Tongue (tissue), 2 donors: ENCODE results near the gene RUNX2. TPM values are rescaled to one million over a fixed set of nuclear protein-coding genes. Genes with fewer than 3 reads are reported as not detected.

Experiments used
- DNase-seq: peaks from one replicate; pipeline ENCODE4 v3.0.0-alpha.2; 2015
- total RNA-seq: library from RNA; depleted of rRNA; stranded (reverse); fragments of >200 nt; gene quantifications from one replicate; pipeline ENCODE4 v1.2.3, GENCODE V29; 2014

Gene RUNX2
- total RNA-seq, 1 donor from 2014 or later: 1.7 TPM

DNA sequence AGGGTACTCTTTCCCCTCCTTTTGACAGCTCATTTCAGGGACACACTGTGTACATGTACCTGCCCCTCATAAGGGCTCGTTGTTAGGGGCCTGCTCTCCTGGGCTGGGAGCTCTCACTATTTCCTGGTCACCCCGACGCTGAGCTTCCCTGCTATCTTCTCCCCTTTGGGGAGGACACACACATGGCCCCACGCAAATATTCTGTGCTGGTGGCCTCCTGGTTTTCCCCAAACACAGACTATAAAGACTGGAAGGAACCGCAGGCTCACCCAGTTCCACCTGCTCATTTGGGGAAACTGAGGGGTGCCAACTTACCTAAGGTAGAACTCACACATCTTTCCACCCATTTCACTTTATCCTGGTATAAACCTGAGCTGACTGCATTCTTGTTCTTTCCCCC is 351.0 kb downstream of the RUNX2 start:
- DNase-seq: no peak

DNA sequence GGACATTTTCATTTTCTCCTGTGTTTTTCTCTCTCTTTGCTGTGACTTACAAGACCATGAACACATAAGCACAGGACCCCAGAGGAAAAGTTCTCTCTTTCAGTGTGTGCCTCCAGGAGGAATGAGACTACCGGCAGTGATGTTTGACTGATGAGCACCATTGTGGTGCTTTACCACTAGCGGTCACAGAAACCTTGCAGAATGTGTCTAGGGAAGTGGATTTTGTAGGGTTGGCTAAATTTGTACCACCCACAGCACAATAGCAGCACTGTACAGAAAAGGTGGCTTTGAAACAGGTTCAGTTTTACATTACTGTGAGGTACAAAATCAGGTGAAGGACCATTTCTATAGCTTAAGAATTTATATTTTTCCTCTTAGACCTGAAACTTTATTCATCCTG is 351.5 kb downstream of the RUNX2 start:
- no peak for DNase-seq

DNA sequence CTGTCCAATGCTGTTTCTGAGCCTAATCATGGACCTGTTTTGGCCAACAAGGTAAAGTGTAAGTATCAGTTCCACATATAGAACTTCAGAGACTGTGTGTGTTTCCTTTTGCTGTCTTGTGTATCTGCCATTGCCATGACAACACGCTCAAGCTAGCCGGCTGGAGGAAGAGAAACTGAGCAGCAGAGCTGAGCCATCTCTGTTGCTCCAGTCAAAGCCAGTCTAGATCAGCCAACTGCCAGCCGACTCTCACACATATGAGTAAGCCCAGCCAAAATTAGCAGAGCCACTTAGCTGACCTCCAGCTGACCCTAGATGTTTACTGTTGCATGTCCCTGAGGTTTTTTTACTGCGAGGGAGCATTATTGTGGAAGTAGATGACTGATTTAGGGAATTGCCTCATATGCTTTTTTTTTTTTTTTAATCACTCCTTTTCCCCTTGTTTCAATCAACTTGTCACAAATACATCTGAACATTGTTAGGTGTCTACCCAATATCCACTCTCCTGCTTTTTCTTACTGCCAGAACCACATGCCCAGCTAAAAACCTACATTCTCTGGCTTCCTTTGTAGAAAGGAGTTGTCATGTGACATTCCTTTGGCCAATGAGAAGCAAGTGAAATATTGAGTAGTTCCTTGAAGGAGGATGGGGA is 353.9 kb downstream of the RUNX2 start:
- no peak for DNase-seq

DNA sequence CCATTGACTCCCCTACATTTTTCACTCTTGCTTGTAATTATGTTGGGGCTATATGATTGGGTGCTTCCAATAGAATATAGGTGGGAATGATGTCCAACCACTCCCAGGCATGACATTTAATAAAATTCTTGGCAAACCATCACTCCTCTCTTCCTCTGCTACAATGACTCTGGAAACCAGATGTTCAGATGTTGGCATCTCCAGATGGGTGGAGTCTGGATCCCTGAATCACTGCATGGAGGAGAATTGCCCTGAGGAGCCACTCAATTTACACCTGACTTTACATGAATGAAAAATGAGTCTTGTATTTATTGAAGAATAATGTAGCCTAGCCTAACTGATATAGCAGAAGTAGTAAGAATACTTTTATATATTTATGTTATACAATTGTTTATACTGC is 356.3 kb downstream of the RUNX2 start:
- DNase-seq: no peak

DNA sequence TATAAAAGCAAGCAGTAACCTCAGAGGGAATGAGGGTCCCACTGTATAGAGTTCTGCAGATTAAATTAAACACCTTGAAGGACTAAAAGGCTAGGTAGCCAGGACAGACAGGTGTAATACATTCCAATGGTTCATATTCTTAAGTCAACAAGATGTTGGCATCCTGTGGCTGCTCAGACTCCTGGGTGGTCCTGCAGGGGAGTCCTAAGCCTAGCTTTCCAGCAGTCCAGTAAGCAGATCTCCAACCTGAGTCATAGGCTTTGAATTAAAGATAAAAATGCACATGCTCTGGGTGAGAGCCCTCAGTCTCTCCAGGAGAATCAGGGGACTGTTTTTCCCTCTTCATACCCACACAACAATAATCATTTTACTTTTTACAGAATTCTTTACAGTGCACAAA is 356.9 kb downstream of the RUNX2 start:
- no peak for DNase-seq

DNA sequence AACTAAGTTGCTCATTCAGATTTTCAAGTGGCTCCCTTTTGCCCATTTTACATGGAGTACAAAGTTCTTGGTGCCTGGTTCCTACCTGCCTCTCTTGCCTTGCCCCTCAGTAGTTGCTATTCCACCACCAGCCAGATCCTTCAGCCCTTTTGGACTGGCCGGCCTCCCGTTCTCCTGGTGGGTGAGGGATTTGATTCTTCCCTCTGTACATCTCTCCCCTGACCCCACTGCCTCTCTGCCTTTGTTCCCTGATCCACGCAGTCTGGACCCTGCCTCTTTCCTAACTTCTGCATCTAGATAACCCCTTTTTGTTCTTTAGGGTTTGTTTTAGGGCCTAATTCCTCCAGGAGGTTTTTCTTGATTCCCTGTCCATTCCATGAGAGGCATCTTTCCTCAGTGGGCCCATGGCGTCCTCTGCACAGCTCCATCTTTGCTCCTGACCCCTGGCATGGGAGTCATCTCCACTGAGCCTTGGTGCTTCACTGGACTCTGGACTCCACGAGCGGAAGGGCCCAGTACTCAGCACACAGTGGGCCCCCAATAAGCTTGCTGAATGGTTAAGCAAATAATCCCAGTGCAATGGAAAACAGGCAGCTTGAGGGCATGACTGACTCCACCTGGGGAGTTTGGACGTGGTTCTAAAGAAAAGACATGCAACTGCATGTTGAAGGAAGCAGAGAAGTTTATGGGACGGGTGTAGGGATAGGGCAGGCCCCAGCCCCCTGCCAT is 358.9 kb downstream of the RUNX2 start:
- no peak for DNase-seq

DNA sequence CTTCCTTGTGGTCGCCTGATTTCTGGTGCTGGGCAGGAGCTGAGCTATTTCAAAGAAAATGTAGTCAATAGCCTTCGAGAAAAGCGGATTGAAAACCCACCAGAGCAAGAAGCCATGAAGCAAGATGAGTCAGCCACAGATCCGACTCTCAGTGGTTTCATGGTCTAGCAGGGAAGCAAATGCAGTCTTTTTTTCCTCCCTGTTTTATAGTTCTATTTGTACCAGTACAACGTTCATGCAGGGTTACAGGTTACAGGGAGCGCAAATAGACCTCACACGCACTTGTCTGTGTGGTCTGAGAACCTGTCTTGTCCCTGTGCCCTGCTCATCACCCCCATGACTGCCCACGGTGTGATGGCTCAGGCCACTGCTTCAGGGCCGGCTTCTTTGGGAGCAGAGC is 359.4 kb downstream of the RUNX2 start:
- no peak for DNase-seq

DNA sequence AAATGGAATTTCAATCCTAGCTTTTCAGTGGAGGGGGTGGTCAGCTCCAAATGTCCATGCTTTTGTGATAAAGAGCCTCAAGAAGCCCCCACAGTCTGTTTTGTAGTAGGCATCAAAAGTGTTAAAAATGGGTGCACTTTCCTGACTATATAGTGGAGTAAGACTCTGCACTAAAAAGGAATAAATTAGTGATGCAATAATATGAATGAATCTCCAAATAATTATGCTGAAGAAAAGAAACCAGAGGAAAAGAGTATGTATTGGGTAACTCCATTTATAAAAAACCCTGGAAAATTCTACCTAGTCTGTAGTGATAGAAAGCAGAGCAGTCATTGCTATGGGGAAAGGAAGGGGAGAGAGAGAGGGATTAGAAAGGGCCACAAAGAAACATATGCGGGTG is 360.1 kb downstream of the RUNX2 start:
- DNase-seq: no peak

DNA sequence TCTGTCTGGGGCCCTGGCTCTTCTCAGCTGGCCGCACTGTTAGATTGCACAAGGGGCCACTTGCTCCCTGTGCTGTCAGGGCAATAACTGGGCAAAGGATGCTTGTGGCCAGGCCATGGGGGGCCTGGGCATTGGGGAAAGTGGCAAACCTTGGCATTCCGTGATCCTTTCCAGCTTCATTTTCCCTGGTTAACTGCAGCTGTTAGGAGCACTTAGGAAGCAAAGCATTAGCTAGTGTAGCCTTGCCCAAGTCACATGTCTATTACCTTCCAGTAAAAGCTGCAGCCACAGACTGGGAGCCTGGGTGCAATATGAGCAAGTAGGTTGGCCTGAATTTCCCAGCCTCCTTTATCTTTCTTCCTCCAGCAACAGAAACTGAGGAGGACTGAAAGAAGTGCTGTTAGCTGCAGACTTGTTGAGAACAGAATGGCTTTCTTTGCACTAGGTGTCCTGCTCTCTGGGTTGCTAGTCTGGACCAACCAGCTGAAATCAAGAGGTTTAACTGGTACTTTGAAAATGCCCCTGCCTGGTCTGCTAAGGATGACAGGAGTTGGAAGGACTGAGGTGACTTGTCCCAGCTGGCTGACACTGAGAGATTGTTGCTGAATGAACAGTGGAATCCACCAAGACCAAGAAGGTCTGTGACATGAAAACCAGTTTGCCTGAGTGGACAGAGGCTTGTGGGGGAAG is 361.9 kb downstream of the RUNX2 start:
- no peak for DNase-seq

DNA sequence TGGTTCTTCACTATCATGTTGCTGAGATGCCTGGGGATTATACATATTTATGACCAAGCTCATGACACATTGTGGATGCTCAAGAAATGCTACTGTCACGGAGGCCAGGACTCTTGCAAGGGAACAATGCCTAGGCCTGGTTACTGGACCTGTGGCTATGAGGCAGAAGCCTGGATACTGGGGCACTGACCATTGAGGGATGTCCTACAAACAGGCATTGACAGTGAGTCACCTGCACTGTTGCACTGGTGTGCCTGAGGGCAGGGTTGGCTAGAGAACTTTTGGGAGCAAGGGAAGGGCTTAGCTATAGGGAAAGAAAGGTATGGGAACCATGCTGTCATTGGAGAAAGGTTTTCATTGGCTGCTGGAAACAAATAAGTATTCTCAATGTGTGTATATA is 362.7 kb downstream of the RUNX2 start:
- no peak for DNase-seq

DNA sequence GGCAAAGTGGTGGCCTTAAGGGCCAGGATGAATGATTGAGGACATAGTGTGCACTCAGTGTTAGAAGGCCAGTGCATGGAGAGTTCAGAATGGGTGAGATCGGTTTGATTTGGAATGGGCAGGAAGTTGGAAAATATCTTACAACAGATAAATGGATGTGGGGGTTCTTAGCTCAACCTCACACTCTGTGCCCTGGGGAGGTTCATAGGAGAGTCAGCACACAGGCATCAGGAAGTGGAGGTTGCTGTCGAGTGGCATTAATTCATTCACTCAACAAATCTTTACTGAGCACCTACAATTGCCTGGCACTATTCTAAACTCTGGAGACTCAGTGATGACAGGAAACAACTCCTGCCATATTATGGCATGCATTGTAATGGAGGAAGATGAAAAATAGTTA is 363.3 kb downstream of the RUNX2 start:
- DNase-seq: no peak

DNA sequence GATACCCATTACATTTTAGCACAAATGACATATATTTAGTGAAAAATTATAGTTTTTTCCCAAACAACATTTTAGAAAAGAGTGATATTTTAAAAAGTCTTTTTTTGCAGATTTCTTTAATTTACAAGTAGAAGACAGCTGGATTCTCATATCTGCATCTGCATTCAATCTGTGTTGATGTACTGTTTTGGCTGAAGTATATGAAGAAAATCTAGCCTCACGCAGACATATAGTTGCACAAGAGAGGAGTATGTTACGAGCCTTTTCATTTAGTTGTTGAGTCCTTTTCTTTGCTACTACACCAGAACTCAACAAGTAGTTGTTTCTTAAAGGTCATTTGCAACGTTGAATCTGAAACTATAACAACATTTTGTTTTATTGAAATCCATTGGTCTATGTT is 363.9 kb downstream of the RUNX2 start:
- no peak for DNase-seq

DNA sequence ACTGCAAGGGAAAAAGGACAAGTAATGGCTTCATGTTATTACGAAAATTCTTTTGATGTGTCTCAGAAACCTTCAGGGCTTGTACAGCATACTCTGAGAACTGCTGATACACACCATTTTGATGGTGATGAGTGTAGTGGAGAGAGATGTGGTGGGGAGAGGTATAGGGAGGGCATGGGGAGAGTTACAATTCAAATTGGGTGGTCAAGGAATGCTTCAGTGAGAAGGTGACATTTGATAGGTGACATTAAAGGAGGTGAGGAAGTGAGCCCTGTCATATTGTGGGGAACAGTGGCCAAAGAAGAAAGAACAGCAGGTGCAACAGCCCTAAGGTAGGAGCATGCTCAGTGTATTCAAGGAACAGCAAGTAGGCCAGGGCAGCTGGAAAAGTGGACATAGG is 368.6 kb downstream of the RUNX2 start:
- DNase-seq: no peak

DNA sequence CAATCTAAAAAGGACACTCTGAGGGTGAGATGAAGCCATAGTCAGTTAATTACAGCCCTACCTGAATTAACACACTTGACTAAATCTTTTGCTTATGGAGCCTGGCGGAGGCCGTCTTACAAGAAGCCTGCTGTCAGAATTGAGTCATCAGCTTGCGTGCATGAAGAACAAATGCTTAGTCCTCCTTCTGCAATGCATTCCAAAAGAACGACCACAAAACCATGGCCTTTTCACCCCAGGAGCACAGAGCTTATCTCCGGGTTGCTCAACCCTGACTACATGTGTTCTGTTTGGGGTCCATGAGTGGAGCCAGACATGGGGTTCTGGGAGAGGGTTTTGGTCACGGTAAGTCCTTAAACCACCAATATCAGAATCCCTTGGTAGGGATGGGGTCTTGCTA is 369.5 kb downstream of the RUNX2 start:
- DNase-seq: no peak

DNA sequence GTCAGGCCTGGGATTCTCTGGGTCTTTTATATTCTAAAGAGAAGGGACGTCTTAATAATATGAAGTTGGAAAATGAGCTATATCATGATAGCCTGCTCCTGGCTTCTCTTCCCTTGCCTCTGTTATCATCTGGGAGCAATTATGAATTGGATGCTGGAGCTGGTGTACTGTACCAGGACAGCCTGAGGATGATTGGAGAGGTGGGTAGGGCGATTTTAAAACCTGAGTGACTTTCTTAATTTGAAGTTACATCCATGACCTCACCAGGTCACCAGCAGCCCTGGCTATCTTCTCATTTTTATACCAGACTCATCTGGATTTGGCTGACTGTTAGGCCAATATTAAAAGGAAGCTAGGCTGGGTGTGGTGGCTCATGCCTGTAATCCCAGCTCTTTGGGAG is 369.9 kb downstream of the RUNX2 start:
- no peak for DNase-seq

DNA sequence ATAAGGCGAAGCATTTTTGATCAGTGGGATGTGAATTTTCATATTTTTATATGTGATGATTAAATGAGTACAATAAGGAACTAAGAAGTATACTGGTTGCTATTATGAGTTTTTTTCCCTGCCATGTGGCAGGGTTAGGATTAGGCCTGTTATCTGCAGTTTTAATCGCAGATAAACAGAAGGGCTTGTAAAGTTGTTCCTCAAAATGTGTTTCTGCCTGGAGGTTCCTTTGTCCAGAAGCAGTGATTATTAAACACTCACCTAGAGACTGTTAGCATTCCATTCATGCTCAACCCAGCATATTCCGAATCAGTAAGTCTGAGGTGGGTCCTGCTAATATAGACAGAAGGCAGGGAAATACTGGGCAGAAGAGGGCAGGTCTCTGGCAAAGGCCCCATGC is 371.5 kb downstream of the RUNX2 start:
- no peak for DNase-seq

DNA sequence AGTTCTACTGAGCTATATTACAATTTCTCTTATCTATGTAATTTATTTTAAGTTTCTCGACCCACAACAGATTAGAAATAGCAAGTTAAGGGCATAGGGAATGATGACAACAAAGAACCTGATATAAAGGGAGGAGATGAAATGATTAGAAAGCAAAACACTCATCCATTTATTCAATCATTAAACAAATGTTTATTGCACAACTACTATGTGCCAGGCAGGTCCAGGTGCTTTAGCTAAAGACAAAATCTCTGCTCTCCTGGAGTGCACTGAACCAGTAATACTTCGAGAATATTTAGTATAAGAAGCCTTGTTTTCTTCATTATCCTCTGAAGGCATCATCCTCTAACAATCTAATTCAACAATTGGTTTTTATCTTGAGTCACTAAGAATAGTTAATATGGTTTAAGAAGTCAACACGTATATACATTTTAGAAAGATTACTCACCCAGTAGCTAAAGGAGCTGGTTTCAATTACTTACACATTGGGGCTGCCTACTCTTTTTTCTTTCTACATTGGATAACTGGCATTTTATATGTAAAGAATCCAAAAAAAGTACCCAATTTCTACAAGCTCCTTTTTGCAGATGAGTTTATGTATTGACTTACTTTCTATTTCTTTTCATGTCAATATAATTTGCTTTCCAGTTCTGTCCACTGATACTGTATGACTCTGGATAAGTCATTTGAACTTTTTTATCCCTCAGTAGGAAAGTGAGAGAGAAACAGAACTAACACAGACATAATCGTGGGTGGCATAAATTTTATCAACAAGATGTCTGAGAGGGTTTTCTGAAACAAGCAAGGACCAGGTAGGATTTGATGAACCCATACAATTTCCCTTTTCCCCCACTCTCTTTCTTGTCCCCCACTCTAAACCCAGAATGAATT is 375.0 kb downstream of the RUNX2 start:
- DNase-seq: no peak

DNA sequence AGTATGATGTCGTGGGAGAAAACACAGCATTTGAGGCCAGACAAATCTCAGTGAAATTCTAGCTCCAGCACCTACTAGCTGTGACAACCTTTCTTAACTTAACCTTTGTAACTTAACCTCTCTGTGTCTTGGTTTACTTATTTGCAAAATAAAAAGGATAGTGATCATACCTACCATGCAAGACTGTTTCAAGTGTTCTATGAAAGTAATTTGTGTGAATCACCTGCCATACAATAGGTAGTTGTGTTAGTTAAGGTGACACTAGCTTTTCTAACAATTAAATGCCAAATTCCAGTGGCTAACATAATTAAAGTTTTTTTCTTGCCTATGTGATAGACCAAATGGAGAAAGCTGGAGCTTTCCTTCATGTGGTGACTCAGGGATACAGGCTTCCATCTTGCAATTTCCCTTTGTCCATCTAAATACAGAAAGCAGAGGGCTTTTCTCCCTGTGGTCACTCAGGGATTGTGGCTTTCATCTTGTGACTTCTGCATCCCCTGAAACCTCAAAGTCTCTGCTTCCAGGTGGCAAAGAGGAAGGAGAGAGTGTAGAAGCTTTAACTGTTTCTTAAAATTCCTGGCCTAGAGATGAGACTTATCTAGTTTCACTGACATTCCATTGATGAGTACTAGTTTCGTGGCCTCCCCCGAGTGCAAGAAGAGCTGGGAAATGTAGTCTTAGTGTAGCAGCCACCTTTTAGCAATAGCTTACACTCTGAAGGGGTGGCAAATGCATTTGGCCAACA is 376.1 kb downstream of the RUNX2 start:
- DNase-seq: no peak

DNA sequence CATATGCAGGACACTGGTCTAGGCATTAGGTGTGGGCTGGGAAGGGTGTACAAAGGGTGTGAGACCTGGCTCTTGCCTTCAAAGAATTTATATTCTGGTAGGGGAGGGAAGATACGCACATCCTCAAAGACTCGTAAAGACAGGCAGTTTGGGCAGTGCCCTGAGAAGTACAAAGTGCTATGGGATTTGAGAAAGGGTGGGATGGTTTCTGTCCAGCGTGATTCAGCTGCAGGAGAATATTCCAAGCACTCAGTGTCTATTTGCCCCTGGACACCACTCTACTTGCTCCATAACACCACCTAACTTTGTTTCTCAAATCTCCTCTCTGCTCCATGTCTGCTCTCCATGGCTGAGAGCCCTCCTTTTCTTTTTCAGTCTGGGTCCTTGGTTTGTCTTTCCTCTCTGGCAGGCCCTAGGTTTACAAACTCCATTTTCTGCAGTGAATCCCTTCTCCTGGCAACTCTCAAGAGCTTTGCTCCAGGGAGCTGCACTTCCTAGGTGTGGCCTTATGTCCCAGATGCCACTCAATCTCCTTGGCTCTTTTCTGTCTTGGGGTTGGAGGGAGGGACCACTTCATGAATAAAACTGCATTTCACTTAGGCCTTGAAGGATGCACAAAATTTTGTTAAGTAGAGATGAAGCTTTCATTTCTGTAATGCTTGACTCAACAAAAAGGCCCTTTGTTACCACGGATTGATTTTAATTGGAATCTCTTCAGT is 377.2 kb downstream of the RUNX2 start:
- DNase-seq: no peak

DNA sequence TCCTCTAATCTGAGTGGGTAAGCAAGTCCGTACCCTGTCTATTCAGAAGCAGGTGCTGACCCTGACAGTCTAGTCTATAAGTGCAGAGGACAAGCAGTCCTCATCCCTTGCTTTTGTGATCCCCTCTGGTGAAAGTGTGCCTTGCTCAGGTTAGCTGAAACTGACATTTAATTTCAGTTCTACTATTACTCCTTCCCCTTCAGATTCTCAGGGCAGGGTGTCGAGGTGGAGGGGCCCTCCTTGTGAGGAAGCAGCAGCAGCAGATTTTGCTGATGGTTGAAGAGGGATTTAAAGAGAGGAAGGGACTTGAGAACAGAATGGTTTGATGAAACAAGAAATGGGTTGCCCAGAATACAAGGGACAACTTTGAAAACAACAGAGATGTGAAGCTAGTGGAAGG is 378.2 kb downstream of the RUNX2 start:
- no peak for DNase-seq

DNA sequence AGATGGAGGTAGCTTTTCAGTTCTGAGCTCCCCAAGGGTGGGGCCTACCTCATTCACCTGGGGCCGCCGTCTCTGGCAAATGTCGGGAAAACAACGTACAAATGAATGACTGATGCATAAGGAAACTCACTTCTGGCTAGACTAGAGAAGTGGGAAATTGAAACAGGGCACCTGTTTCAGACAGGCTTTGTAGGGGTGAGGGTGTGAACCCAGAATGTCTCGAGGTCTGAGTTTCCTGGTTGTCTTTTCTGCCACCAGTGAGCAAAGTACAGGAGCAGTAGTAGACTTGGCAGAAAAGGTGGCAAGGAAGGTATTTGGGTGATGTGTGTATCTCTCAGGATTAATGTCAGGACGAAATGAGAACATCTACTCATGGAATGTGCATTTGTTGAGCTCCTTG is 379.0 kb downstream of the RUNX2 start:
- DNase-seq: no peak
